Activated CD4-positive, alpha-beta T cell treated with anti-CD3 and anti-CD28 coated beads, Interleukin-2, Interleukin-4, amounts not matched to agents 100 ng/mL and 50 ng/mL, durations not matched to agents 16 hours and 8 hours (primary cell): ENCODE results near the gene CXXC5.
"Not testable (repeated sequence)": the region's sequence is repeated elsewhere in the genome, so short reads cannot be mapped to it uniquely, and the experiment has no call there.

ENCODE experiments used
- DNase-seq: peaks from one replicate; pipeline ENCODE4 v3.0.0-alpha.2; 2020; ENCODE audit warnings: low spot score

Gene CXXC5

DNA sequence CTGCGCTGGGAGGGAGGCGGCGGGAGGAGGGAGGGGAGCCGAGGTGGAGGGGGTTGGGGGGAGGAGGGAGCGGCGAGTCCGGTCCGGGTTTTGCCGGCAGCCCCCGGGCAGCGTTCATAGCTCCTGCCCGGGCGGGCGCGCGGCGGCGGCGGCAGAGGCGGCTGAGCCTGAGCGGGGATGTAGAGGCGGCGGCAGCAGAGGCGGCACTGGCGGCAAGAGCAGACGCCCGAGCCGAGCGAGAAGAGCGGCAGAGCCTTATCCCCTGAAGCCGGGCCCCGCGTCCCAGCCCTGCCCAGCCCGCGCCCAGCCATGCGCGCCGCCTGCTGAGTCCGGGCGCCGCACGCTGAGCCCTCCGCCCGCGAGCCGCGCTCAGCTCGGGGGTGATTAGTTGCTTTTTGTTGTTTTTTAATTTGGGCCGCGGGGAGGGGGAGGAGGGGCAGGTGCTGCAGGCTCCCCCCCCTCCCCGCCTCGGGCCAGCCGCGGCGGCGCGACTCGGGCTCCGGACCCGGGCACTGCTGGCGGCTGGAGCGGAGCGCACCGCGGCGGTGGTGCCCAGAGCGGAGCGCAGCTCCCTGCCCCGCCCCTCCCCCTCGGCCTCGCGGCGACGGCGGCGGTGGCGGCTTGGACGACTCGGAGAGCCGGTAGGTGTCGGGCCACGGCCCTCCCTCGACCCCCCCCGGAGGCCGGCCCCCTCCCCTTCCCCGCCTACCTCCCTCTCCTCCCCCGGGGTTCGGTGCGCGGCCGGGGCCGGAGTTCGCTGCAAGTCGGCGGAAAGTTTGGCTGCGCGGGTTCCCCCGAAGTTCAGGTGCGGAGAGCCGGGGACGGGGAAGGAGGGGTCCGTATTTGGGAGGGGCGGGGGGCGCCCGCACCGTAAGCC, at the start of gene CXXC5:
TSS of gene CXXC5 (plus strand) at position 145 of the 877 bp plus-strand sequence. CDS start 32,175 bp downstream, outside the sequence.
- peak; percentile 45 for DNase-seq

DNA sequence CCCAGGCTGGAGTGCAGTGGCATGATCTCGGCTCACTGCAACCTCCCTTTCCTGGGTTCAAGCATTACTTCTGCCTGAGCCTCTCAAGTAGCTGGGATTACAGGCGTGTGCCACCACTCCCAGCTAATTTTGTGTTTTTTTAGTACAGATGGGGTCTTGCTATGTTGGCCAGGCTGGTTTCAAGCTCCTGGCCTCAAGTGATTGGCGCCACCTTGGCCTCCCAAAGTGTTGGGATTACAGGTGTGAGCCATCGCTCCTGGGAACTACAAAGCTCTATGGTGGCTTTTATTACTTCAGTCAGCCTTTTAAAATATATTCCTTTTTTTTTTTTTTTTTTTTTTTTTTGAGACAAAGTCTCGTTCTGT, 49.6 kb upstream of the CXXC5 start:
- not testable (repeated sequence) for DNase-seq

DNA sequence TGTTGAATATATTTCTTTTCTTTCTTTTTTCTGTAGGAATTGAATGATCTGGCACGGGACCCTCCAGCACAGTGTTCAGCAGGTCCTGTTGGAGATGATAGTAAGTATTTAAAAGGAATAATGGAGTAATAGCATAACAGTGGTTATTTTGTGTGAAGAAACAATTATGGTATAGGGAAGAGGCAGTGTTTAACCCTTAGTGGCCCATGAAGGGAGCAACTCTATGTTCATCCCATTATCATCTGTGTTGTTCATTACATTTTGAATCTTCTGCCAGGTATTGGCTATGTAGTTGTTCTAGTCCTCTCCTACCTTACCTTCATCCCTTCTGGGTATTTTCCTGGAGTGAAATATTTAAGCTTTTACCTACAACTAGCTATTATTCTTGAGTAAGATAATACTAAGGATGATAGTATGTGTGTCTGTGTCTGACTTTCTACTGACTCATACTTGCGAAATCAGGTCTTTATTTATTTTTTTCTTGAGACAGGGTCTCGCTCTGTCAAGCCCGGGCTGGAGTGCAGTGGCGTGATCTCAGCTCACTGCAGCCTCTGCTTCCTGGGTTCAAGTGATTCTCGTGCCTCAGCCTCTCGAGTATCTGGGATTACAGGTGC, 47.7 kb upstream of the CXXC5 start:
- DNase-seq, result no peak

DNA sequence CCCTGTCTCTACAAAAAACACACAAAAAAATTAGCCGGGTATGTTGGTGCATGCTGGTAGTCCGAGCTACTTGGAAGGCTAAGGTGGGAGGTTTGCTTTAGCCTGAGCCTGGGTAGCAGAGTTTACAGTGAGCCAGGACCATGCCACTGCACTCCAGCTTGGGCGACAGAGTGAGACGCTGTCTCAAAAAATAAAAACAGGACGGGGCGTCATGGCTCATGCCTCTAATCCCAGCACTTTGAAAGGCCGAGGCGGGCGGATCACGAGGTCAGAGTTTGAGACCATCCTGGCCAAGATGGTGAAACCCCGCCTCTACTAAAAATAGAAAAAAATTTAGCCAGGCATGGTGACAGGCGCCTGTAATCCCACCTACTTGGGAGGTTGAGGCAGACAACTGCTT, 46.7 kb upstream of the CXXC5 start:
- no peak for DNase-seq

DNA sequence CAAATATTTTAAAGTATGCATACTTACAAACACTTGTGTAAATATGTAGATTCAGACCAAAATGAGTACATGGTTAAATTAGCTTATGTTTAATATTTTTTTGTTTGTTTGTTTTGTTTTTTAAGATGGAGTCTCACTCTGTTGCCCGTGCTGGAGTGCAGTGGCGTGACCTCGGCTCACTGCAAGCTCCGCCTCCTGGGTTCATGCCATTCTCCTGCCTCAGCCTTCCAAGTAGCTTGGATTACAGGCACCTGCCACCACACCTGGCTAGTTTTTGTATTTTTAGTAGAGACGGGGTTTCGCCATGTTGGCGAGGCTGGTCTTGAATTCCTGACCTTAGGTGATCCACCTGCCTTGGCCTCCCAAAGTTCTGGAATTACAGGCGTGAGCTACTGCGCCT, 46.2 kb upstream of the CXXC5 start:
- DNase-seq, result not testable (repeated sequence)

DNA sequence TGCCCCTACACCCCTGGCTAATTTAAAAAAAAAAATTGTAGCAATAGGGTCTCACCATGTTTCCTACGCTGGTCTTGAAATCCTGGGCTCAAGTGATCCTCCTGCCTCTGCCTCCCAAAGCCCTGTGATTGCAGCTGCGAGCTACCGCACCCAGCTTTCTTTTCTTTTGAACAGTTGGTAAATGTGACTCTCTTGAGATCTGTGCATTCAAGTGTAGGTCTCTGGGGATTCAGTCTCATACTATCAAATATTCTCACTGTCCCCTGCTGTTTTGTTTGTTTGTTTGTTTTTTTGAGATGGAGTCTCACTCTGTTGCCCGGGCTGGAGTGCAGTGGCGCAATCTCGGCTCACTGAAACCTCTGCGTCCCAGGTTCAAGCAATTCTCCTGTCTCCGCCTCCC, 42.3 kb upstream of the CXXC5 start:
- DNase-seq, result no peak

DNA sequence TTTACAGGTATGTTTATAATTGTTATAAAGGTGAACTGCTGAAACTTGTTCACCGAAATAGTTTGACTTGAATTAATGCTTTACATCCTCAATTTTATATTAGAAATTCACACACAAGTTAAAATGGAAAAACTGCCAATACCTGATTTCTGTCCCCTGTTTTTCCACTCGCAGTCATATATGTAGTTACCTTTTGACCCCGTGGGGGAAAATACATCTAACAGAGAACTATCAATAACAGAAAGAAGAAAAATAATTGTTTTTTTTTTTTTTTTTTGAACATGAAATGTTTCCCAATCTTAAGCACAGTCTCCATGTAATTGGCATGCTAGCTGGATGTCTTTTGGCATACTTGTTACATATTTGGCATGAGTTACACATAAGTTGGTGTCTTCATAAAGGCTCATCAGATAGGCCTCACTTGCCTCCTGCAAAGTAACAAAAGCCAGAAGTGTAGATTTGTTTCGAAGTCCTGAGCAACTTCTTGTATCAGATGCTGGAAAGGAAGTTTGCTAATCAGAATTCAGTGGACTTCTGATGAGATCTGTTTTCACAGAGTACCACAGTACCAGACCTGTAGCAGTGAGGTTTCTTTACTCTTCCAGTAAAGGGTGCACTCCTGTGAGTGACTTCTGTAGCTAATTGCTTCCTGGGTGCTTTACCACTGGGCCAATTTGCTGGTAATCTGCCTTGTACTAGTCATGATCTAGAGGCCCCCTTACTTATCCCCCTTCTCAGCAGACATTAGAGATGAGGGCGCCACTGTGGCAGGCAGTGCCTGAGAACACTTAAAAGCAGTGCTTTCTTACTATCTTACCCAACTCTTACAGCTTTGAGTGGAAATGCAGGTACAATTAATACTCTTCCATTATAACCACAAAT, 36.2 kb upstream of the CXXC5 start:
- peak; percentile 15 for DNase-seq

DNA sequence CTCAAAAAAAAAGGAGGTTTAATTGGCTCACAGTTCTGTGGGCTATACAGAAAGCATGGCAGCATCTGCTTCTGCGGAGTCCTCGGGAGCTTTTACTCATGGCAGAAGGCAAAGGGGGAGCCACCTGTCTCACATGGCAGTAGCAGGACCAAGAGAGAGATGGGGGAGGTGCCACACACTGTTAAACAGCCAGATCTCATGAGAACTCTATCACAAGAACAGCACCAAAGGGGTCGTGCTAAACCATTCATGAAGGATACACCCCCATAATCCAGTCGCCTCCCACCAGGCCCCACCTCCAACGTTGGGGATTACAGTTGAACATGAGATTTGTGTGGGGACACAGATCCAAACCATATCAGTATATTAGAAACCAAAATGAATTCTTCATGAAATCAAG, 28.3 kb upstream of the CXXC5 start:
- no peak for DNase-seq

DNA sequence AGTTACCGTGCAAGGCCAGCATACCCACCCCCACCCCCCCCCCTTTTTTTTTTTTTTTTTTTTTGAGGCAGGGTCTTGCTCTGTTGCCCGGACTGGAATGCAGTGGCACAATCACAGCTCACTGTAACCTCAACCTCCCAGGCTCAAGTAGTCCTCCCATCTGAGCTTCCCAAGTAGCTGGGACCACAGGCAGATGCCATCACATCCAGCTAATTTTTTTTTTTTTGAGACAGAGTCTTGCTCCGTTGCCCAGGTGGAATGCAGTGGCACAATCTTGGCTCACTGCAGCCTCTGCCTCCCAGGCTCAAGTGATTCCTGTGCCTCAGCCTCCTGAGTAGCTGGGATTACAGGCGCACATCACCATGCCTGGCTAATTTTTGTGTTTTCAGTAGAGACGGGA, 22.8 kb upstream of the CXXC5 start:
- DNase-seq, result not testable (repeated sequence)

DNA sequence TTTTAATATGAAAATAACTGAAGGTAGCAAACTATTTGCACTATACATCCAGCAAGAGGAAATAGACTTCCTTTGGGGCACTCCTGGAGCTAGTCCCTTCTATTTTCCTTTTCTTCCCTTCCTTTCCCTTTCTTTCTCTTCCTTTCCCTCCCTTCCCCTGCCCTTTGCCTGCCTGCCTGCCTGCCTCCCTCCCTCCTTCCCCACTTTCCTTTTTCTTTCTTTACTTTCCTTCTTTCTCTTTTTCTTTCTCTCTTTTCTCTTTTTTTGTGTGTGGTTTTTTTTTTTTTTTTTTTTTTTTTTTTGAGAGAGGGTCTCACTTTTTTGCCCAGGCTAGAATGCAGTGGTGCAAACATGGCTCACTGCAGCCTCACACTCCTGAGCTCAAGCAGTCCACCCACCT, 17.3 kb upstream of the CXXC5 start:
- DNase-seq, result no peak

DNA sequence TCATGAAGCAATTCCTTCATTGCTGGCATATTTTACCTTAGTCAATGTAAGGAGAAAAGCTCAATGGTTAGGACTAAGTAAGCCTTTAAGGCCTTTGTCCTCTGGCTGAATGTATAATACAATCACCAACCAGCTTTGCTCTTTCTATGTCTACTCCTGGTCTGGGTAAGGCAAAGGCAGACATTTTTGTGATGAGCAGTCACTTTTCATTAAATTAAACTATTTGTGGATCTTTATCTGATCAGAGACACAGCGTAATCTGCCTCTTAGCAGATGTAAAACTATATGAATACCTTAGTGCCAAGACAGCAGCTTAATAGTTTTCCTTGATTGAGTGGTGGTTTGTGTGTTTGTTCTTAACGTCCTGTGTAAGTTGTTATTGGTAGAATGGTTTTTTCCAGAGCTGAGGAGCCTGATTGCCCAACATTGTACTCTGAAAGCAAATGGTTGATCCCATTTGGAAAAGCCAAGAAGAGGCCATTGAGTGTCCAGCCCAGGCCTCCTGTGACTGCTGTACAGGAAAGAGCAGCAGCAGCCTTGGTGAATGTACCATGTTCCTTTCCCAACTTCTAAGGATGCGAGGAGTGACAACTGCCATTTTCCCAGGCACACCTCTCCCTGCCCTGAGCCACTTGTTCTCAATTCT, 16.5 kb upstream of the CXXC5 start:
- no peak for DNase-seq

DNA sequence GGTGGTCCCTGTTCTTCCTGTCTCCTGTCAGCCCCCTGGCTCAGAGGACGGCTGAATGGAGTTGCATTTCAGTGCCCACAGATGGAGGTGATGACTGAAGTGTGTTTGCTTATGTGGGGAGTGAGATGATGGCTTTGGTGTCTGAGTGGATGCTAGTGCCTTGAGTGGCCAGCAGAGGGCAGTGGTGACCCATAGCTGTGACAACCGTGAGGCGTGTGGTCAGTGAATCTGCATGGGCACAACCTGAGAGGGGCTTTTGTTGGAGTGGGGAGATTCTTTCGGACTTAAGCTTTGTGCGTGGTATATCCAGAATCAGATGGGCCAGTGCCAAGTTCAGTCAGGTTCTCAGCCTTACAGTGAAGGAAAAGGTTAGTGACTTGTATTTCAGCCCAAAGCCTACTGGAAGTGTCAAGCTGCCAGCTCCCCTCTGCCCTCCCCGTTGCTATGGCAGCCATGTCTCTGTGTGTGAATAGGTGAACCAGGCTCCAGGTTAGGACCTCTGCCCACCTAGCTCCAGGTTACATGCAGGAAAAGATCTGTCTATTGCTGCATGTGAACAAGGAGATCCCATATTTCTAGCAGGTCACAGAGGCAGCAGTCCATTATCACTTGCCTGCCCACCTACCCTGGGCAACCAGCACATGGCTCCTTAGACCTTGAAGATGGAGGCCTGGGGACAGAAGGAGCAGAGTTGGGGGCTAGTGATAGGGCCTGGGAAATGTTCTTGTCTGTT, 14.7 kb upstream of the CXXC5 start:
- peak; percentile 72 for DNase-seq

DNA sequence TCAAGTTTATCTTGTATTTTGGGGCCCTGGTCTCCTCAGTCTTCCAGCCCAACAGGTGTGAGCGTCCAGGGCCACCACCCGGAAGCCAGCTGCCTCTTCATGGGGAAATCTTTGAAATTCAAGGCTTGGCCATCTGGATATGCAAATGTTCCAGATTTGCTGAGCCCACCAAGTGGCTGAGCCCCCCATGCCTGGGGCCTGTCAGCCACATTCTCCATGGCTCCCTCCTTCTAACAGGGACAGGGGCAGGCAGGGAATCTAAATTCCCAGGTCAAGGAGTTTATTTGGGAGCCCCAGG, 14.2 kb upstream of the CXXC5 start:
- no peak for DNase-seq

DNA sequence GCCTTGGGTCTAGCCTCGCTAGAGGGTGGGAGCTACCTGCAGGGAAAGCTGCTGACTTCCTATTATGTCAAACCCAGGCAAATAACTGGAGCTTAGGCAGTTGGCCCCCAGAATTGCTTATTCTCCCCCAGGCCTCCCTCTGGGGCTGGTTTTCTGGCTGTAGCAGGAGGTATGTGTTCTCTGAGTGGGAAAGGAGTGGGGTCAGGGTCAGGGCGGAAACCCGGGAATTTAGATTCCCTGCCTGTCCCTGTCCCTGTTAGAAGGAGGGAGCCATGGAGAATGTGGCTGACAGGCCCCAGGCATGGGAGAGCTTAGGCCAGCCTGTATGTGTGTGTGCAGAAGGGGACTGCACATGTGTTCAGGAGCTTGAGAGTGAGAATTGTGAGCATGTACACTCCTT, 13.6 kb upstream of the CXXC5 start:
- DNase-seq, result no peak

DNA sequence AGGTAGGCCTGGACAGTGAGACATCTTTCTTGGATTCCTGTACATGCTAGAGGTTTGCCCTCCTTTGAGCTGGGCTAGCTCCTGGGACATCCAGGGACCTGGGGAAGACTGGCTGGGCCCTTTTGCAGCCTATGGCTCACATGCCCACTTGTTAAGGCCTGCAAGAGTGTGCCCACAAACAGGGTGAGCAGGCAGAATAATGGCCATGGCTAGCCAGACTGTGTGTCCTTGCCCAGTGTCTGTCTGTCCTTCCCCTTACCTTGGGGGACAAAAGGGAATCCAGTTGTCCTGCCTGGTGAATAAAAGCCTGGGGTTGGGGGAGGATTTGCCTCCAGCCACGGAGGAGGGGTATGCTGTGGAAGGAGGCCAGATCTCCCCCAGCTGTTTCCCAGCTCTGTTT, 13.0 kb upstream of the CXXC5 start:
- DNase-seq, result no peak

DNA sequence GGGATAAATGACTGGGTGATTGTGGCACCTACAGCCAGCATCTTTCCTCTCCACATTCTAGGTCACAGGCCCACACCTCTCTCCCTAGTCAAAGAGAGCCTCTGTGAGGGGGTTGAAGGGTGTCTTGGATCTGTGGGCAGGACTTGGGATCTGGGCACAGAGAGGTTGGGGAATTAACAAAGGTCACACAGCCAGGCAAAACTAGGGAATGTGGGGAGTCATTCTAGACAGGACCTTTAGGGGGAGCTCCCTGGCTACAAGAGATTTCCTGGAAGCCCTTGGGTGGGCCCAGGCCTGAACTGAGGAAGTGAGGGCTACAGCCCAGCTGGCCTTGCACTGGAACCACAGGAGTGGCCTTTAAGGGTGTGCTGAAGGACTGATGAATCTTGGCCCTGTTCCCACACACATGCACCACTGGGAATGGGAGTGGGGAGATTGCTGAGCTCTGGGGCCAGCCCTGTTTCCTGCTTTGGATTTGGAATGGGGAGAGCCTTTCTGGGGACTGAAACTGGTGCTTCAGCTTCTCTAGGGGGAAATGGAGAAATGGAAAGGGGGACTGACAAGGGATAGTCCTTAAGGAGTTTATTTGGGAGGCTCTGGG, 12.4 kb upstream of the CXXC5 start:
- no peak for DNase-seq

DNA sequence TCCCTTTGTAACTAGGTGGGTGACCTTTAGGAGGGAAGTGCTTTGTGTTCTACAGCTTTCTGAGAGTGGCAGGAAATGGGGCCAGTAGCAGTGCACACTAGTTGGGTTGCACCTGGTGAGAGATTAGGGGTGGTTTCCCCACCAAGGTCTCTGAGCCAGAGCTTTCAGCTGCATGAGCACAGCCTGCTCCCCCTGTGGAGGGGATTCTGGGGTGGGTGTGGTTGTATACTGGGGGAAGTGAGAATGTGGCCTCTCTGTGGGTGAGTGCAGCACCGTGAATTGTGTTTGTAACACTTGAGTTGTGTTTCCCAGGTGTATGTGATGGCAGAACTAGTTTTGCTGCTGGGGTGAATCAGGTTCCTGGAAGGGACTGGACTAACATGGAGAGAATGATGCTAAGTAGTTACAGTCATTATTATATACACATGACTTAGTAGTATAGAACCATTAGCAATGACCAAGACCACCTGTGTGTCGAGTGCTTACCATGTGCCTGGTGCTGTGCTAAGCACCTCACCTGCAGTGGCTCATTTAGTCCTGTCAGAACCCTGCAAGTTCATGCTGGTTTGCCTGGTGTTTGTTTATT, 11.8 kb upstream of the CXXC5 start:
- DNase-seq, result peak; percentile 42

DNA sequence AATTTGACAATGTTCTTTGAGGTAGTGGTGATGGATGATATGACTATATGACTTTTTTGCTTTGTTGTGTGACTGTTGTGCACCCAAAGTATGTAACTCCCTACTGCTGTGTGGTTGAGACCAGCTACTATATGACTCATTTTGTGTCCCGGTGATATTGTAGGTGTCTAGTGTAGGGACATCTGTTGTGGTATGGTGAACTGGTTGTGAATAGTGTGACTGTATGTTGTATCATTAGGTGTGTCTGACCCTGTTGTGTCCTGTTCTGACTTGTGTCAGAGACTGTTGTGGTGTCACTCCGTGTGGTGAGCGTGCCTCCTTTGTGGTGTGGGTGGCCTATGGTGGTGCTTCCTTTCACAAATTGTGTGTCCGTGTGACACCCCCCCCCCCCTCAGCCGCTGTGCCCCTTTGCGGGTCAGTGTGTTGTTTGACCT, 11.2 kb upstream of the CXXC5 start:
- DNase-seq, result peak; percentile 81

DNA sequence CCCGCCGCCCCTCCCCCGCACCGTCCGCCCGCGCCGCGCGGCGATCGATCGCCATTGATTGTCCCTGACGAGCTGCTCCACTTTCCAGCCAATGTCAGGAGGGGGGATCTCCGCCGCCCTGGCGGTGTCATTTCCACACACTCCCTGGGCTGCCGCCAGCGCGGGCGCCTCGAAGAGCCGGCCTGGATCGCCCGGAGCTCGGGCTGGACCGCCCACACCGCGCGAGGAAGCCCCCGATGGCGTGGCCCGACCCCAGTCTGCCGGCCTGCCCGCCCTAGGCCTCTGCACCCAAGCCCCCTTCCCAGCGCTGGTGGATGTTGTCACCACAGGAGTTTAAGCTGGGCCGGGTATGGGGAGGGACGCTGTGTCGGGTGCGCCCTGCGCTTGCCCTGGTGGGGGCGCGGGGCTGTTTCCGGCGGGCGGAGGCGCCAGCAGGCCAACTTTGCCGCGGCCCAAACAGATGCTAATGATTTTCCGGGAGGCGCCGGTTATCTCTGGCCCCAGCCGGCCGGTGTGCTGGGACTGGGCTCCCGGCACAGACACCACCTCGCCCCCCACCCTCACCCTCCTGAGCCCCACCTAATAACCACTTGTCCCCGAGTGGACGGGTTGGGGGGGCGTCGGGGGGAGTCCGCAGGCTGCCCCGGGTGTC, 10.6 kb upstream of the CXXC5 start:
- DNase-seq, result no peak

DNA sequence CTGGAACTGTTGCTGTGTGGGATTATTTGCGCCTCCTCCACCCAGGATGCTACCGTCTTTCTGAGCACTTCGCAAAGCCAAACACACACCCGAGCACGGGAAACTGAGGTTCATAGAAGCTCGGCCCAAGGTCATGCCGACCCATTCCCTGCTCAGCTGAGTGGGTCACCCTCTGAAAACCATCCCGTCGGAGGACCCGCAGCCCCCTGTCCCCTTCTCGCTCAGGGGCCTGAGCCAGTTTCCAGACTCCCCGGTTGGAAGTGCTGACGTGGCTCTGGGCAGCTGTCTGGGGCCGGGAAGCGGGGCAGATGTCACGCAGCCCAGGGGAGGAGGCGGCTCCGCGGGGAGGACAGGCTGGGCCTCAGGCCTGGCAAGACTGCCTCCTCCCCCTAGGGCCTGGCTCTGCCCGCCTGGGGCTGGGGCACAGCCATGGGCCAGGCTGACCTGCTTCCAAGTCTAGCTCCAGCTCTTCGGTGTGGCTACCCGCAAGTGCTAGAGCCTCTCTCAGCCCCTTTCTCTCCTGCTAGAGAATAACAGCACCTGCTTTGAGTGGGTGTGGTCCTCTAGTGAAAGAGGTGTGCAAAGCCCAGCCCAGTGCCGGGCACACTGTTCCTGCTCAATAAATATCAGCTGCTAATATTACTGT, 9.9 kb upstream of the CXXC5 start:
- DNase-seq, result no peak
